NCI-H446 (cell line): ENCODE data around the gene SKA1.

Experiments used
- DNase-seq, 2 experiments: peaks; one replicate each; lab custom pipeline; 2025; lab: John Stamatoyannopoulos, UW

The SKA1 gene

GRCh38 chr18:50374753-50375391, at the start of gene SKA1:
SKA1 (plus strand) TSS chr18:50375046; CDS start chr18:50375831, 785 bp downstream.
- peak; percentile 83 to 94 for DNase-seq

GRCh38 chr18:50327983-50328382, 46.9 kb upstream of the SKA1 start:
- DNase-seq = no peak

GRCh38 chr18:50330176-50330575, 44.7 kb upstream of the SKA1 start:
- DNase-seq = no peak

- no peak for DNase-seq
Measured at GRCh38 chr18:50331691-50332090, 43.2 kb upstream of the SKA1 start.

GRCh38 chr18:50334546-50335152, 40.2 kb upstream of the SKA1 start:
- DNase-seq = no peak

- no peak for DNase-seq
Measured at GRCh38 chr18:50338122-50338521, 36.7 kb upstream of the SKA1 start.

- no peak for DNase-seq
Measured at GRCh38 chr18:50338715-50339114, 36.1 kb upstream of the SKA1 start.

- DNase-seq = no peak
Measured at GRCh38 chr18:50340078-50340477, 34.8 kb upstream of the SKA1 start.

GRCh38 chr18:50341443-50341842, 33.4 kb upstream of the SKA1 start:
- no peak for DNase-seq

GRCh38 chr18:50350699-50351098, 24.1 kb upstream of the SKA1 start:
- no peak for DNase-seq

GRCh38 chr18:50356036-50356945, 18.6 kb upstream of the SKA1 start:
- no peak for DNase-seq

GRCh38 chr18:50358844-50359243, 16.0 kb upstream of the SKA1 start:
- no peak for DNase-seq

- no peak for DNase-seq
Measured at GRCh38 chr18:50359806-50360205, 15.0 kb upstream of the SKA1 start.

- no peak for DNase-seq
Measured at GRCh38 chr18:50360611-50361010, 14.2 kb upstream of the SKA1 start.

GRCh38 chr18:50369672-50370071, 5.2 kb upstream of the SKA1 start:
- no peak for DNase-seq

GRCh38 chr18:50372743-50373142, 2.1 kb upstream of the SKA1 start:
- DNase-seq = no peak

- no peak for DNase-seq
Measured at GRCh38 chr18:50373561-50374219, 1.2 kb upstream of the SKA1 start.

GRCh38 chr18:50374220-50374752, 560 bp upstream of the SKA1 start:
- DNase-seq = no peak

GRCh38 chr18:50377061-50377798, 2.4 kb downstream of the SKA1 start:
- no peak for DNase-seq

- no peak for DNase-seq
Measured at GRCh38 chr18:50388988-50389387, 14.1 kb downstream of the SKA1 start.

- DNase-seq = no peak
Measured at GRCh38 chr18:50393802-50394201, 19.0 kb downstream of the SKA1 start.
